IPS-11a (cell line): Measurements from ENCODE around the gene SYT12.
"Not testable (repeated sequence)": the region's sequence is repeated elsewhere in the genome, so short reads cannot be mapped to it uniquely, and the experiment has no call there.

Experiments used
- H3K4me3 ChIP-seq: one replicate; pipeline ENCODE4 v1.5.1; 2013; ENCODE audit warnings: low read depth, low read length, control low read depth

SYT12 gene

DNA sequence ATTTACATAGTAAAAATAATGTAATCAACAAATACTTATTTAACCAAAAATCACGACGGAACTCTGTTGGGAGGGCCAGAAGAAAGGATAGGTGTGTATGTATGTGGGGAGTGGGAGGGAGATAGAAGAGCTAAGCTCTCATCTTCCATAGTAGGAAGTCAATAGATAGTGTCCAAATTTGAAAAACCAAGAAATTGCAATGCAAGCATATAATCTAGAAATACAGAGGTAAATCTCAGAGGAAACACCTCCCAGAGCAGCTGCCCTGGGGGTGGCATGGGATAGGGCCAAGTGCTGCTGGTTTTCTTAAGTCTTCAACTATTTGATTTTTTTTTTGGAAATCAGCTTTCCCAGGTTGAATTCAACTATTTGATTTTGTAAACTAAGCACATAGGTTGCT, 30.9 kb upstream of the SYT12 start:
- H3K4me3 ChIP-seq, result no peak overlapping the region

DNA sequence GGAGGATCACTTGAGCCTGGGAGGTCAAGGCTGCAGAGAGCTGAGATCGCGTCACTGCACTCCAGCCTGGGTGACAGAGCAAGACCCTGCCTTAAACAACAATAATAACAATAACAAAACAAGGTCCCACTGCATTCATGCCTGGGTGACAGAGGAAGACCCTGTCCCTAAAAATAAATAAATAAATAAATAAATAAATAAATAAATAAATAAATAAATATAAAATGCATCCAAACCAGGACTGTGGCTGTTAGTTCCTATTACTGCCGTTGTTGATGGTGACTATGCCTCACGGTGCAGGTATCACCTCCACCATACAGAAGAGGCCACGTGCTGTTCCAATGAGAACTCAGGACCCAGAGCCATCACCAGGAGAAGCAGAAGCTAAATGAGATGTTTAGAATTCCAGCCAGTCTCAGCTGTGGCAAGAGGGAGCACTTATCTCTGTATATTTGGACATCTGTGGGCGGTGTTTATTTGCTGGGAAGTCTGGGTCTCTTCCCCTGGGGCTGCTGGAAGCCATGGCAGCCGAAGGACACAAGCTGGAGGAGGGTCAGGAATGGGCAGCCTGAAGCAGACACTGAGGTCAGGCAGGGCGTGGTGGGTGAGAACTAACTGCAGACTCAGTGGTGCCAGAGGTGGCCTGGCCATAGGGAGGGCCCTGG, 26.2 kb upstream of the SYT12 start:
- no peak overlapping the region for H3K4me3 ChIP-seq

GRCh38 chr11:66999555-66999954, 23.4 kb upstream of the SYT12 start:
- no peak overlapping the region for H3K4me3 ChIP-seq

- no peak overlapping the region for H3K4me3 ChIP-seq
Measured at GRCh38 chr11:67001332-67001731, 21.6 kb upstream of the SYT12 start.

- no peak overlapping the region for H3K4me3 ChIP-seq
Measured at GRCh38 chr11:67002297-67002913, 20.5 kb upstream of the SYT12 start.

- no peak overlapping the region for H3K4me3 ChIP-seq
Measured at GRCh38 chr11:67002921-67003411, 20.0 kb upstream of the SYT12 start.

- H3K4me3 ChIP-seq, result not testable (repeated sequence)
Measured at GRCh38 chr11:67005200-67005599, 17.7 kb upstream of the SYT12 start.

DNA sequence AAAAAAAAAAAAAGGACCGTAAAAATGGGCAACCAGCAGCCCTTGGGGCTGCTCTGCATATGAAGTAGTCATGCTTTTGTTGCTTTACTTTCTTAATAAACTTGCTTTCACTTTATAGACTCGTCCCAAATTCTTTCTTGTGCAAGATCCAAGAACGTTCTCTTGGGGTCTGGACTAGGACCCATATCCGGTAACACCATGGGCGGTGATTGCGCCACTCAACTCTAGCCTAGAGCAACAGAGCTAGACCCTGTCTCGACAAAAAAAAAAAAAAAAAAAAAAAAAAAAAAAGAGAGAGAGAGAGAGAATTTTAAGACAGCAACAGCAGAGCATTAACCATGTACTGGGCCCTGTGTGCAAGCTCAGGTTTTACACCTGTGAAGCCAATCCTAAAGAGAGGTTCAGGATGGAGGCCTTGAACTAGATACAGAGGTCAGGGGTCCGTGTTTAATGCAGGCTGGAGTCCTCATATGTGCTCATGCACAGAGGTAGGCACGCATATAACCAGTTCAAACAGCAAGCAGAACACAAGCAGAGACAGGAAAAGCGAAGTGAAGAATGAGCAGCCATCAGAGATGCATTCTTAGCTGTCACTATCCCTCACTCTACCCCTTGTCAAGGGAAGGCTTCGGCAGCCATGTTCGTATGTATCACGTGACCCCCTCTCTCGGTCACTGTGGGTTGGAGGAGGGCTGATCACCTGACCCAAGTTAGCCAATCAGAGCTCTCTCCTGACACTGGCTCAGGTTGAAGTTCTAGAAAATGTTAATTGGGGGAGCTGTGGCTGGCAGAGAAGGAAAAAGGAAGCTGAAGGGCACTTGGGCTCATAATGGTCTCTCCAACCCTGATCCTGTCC, 16.7 kb upstream of the SYT12 start:
- no peak overlapping the region for H3K4me3 ChIP-seq

GRCh38 chr11:67007126-67007525, 15.8 kb upstream of the SYT12 start:
- no peak overlapping the region for H3K4me3 ChIP-seq

DNA sequence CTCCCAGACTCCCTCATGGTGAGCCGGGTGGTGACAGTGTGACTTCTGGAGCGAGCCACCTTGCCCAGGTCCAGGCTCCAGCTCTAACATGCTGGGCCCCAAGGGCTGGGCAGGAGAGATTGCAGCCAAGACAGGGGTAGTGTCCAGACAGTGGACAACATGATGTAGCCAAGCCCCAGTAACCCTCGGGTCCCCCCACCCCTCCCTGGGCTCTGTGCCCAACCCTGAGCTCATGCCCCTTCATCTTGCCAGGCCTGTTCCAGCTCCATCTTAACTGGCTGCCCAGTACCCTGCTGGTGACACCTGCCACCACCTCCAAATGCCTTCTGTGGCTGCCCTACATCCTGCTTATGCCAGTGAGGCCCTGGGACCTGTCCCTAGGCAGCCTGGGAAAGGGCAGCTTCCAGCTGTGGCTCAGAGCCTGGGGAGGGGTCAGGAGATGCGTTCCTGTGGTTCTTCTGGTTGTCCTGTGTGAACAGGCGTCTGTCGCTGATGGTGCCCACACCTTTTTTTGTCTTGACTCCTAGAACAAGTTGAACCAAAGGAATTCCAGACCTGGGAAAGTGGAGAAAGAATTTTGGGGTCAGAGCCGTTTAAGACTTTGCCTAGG, 12.5 kb upstream of the SYT12 start:
- H3K4me3 ChIP-seq, result no peak overlapping the region

DNA sequence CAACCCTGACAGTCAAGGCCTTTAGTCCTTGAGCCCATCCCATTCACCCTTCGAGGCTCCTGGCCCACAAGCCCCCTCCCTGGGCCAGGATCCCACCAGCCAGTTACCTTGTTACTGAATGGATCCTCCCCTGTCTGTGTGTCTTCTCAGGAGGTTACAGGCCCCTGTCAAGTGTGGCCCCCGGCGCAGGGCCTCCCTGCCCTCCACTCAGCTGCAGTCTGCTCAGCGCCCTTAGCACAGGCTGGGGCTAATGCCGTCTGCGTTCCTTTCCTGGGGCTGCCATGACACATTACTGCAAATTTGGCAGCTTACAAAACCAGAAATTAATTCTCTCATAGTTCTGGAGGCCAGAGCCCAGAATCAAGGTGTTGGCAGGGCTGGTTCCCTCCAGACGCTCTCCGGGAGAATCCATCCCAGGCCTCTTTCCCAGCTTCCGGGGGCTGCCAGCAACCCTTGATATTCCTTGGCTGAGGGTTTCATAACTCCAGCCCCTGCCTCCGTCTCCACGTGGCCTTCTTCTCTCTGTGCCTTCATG, 9.4 kb upstream of the SYT12 start:
- H3K4me3 ChIP-seq, result no peak overlapping the region

GRCh38 chr11:67014343-67014742, 8.6 kb upstream of the SYT12 start:
- H3K4me3 ChIP-seq, result no peak overlapping the region

- H3K4me3 ChIP-seq, result no peak overlapping the region
Measured at GRCh38 chr11:67015048-67015447, 7.9 kb upstream of the SYT12 start.

DNA sequence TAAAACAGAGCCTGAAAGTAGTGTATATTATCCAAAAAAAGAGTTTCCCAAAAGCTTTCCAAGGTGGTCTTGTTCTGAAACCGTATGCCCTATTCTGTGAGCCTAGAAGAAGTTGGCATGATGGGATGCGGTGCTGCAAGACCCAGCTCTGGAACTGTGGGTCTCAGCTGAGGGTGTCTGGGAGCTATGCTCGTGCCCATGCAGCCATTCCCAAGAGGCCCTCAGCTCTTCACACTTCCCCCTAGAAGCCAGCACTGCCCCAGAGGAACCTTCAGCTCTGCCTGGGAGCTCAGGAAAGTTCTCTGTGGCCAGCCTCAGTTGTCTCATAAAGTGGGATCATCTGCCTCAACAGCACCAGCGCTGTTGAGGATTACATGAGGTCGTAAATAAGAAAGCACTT, 6.4 kb upstream of the SYT12 start:
- H3K4me3 ChIP-seq, result no peak overlapping the region

DNA sequence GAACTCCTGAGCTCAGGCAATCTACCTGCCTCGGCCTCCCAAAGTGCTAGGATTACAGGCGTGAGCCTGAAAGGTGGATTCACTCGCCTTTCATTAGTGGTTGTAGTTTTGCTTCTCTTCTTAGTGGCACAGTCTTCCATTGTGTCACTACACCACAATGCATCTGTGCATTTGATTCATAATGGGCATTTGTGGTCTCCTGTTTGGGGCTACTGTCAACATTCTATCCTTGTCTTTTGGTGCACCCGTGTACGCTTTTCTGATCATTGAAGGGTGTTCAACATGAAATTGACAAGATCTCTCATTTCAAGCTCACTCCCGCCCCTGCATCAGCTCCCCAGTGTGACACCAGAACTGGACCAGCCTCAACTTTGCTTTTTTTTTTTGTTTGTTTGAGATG, 2.0 kb upstream of the SYT12 start:
- H3K4me3 ChIP-seq, result no peak overlapping the region

DNA sequence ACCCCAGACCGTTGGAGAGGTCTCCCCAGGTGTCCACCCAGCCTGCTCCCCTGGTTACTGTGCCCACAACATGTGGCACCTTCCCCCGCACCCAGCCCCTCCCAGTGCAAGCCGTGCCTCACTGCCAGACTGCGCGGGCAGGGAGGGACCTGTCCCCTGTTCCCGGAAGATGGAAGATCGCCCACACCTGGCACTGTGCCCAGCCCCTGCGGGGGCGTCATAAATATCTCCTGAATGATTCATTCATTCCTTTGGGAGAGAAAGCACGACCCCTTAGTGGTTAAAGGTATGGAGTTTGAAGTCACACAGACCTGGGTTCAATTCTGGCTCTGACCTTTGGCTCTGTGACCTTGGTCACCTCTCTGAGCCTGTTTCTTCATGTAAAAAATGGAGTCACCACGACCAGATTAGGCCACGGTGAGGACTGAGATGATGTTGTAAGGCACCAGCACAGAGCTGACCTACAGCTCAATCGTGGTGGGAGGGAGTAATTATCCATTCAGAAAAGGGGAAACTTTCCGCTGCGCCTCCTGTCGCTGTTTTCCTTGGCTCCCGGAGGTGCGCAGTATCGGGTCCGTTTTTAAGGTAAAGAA, 497 bp upstream of the SYT12 start:
- H3K4me3 ChIP-seq, result peak overlapping the region; percentile 36

DNA sequence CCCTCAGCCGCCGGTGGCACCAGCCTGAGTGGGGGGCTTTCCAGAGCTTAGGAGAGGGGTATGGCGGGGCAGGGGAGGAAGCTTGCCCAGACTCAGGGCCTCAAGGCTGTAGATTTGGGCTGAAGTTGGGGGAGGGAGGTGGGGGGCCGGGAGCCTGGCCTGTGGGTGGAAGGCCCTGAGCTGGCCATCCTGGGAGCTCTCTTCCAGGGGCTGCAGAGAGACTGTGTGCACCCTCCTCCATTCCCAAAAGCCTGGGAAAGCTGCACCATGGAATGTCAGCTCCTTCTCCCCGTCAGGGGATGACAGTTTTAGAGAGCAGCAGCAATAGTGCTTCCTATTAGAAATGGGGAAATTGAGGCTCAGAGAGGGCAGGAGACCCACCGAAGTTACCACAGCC, 1.0 kb downstream of the SYT12 start:
- H3K4me3 ChIP-seq, result peak overlapping the region; percentile 36

DNA sequence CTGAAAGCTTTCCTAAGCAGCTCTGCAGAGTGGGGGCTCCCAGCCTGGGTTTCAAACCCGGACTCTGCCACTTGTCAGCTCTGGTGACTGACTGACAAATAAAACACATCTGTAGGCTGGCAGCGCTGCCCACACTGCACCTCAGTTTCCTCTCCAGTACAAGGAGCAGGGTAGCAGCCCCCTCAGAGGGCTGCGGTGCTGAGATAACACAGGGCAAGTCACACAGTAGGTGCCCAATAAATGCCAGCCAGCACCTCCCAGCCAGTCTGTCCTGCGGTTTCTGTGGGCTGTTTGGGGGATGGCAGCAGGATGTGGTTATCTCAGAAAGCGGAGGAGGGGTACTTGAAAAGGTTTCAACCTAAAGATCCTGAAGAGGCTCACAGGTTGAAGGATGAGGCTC, 1.5 kb downstream of the SYT12 start:
- no peak overlapping the region for H3K4me3 ChIP-seq

- H3K4me3 ChIP-seq, result no peak overlapping the region
Measured at GRCh38 chr11:67024966-67025365, 2.0 kb downstream of the SYT12 start.

DNA sequence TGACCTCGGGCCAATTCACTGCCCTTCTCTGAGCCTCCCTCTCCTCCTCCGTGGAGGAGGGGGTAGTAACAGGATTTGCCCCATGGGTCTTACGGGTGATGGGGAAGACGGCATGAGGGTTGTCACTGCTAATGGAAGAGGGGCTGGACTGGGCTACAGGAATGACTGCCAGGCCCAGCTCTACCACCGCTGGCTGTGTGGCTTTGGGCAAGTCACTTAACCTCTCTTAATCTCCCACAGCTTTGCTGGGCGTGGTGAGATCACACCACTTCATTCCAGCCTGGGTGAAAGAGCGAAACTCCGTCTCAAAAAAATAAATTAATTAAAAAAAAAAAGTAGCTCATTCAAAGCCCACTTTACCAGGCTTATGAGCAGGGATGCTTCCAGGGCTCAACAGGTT, 2.8 kb downstream of the SYT12 start:
- no peak overlapping the region for H3K4me3 ChIP-seq

DNA sequence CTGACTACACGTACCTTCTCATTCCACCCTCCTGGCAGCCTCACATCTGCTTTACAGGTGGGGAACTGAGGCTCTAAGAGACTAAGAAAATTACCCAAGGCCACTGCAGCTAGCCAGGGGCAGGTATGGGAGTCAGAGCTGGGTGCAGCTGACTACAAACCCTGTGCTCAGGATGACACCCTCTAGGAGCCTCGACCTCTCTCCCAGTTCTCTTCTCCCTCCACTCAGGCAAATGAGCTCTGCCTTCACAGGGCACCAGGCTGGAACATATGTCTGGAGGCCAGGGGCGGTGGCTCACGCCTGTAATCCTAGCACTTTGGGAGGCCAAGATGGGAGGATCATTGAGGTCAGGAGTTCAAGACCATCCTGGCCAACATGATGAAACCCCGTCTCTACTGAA, 4.0 kb downstream of the SYT12 start:
- H3K4me3 ChIP-seq, result no peak overlapping the region
